Progenitor cell of endocrine pancreas (in vitro differentiated cells): ENCODE measurements around the gene ANKLE2. TPM values are rescaled to one million over a fixed set of nuclear protein-coding genes. Genes with fewer than 3 reads are reported as not detected.

Source experiments
- DNase-seq: peaks from one replicate; pipeline ENCODE4 v3.0.0; 2021; ENCODE audit warnings: low spot score; ENCODE audit not compliant: unreplicated experiment
- H3K27ac Mint-ChIP-seq: 2 replicates; pipeline ENCODE4 v1.8.0; 2021; ENCODE audit warnings: mild to moderate bottlenecking, moderate library complexity, mixed read lengths
- H3K27me3 Mint-ChIP-seq: 2 replicates; pipeline ENCODE4 v1.8.0; 2021; ENCODE audit warnings: mixed read lengths
- H3K36me3 Mint-ChIP-seq: 2 replicates; pipeline ENCODE4 v1.8.0; 2022; ENCODE audit warnings: mixed read lengths; ENCODE audit not compliant: insufficient read depth
- H3K4me1 Mint-ChIP-seq: 2 replicates; pipeline ENCODE4 v1.8.0; 2021; ENCODE audit warnings: low read depth, mixed read lengths
- H3K4me3 Mint-ChIP-seq: 2 replicates; pipeline ENCODE4 v1.8.0; 2021; ENCODE audit warnings: low read depth, mild to moderate bottlenecking, moderate library complexity, mixed read lengths
- H3K9me3 Mint-ChIP-seq: 2 replicates; pipeline ENCODE4 v1.8.0; 2021; ENCODE audit warnings: low read depth, mixed read lengths
- CTCF ChIP-seq: fragments of 200-600 bp; sonication (generic); IDR thresholded peaks from one replicate; pipeline ENCODE4 v1.5.0; 2021; ENCODE audit warnings: antibody characterized with exemption, mild to moderate bottlenecking; ENCODE audit not compliant: unreplicated experiment
- total RNA-seq: library from RNA; stranded (reverse); gene quantifications from 2 replicates; pipeline ENCODE4 v1.2.1, GENCODE V29; 2021

The ANKLE2 gene
- total RNA-seq, 1 donor from 2014 or later, result 81.1 TPM

GRCh38 chr12:132784580-132784979 lies 22.9 kb upstream of the ANKLE2 start:
- H3K27ac Mint-ChIP-seq, result no peak overlapping the region
- no peak overlapping the region for H3K4me3 Mint-ChIP-seq
- TF ChIP-seq CTCF, result no peak
- no peaks in the 10 kb centered on the region for H3K4me1 Mint-ChIP-seq
- peaks cover 45% of the 10 kb centered on the region for H3K36me3 Mint-ChIP-seq
- no peak for DNase-seq
- no peaks in the 10 kb centered on the region for H3K9me3 Mint-ChIP-seq
- no peaks in the 10 kb centered on the region for H3K27me3 Mint-ChIP-seq

- DNase-seq, result no peak
- Mint-ChIP-seq H3K9me3 (no peaks in the 10 kb centered on the region), H3K4me3 (no peak overlapping the region), H3K4me1 (no peaks in the 10 kb centered on the region), H3K27ac (no peak overlapping the region), H3K27me3 (no peaks in the 10 kb centered on the region), H3K36me3 (peaks cover 43% of the 10 kb centered on the region)
- no peak for TF ChIP-seq CTCF
Measured at GRCh38 chr12:132783917-132784531, 22.4 kb upstream of the ANKLE2 start.

DNA sequence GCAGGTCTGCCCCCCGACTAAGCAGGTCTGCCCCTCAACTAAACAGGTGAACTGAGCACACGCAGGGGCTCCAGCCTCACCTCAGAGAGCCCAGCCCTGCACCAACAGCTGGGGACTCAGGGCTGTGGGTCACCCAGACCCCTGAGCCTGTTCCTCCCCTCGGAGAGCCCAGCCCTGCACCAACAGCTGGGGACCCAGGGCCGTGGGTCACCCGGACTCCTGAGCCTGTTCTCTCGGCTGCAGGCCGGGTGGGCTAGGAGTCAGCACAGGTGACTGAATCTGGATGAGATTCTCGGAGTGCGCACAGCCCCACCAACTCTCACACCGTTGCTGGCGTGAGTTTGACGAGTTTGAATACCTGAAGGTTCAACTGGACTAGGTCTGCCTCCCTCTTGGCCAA lies 20.3 kb upstream of the ANKLE2 start:
- H3K4me3 Mint-ChIP-seq, result no peak overlapping the region
- DNase-seq, result no peak
- no peak overlapping the region for H3K27ac Mint-ChIP-seq

GRCh38 chr12:132779781-132780353 lies 18.2 kb upstream of the ANKLE2 start:
- Mint-ChIP-seq H3K4me1 (no peaks in the 10 kb centered on the region), H3K36me3 (peaks cover 30% of the 10 kb centered on the region), H3K9me3 (no peaks in the 10 kb centered on the region), H3K27me3 (no peaks in the 10 kb centered on the region), H3K27ac (no peak overlapping the region), H3K4me3 (no peak overlapping the region)
- no peak for DNase-seq
- TF ChIP-seq CTCF, result no peak

More for the DNA sequence above, 20.3 kb upstream of the ANKLE2 start:
- Mint-ChIP-seq H3K4me1 (no peaks in the 10 kb centered on the region), H3K27me3 (no peaks in the 10 kb centered on the region), H3K9me3 (no peaks in the 10 kb centered on the region), H3K36me3 (peaks cover 33% of the 10 kb centered on the region)
- no peak for TF ChIP-seq CTCF

DNA sequence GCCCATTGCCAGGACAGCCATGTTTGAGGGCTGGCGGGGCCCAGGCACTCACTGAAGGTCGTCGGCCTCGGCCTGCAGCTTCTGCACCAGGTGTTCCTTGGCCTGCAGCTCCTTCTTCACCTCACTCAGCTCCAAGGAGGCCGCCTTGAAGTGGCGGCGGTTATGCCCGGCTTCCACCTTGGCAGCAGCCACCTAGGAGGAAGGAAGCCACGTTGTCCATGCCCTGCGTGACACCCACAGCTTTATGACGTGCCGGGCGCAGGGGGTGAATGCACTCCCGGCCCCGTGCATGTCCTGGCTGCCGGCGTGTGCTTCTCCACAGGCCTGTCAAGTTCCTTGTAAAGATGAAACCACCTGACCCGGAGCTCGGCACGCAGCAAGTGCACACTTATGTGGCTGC lies 16.0 kb upstream of the ANKLE2 start:
- no peak overlapping the region for H3K4me3 Mint-ChIP-seq
- H3K36me3 Mint-ChIP-seq, result peaks cover 28% of the 10 kb centered on the region
- no peak for TF ChIP-seq CTCF

More for the DNA sequence above, 16.0 kb upstream of the ANKLE2 start:
- Mint-ChIP-seq H3K9me3 (no peaks in the 10 kb centered on the region), H3K27me3 (no peaks in the 10 kb centered on the region), H3K4me1 (no peaks in the 10 kb centered on the region), H3K27ac (no peak overlapping the region)
- no peak for DNase-seq
